ENCODE results near the gene ANKRD52.

DNA sequence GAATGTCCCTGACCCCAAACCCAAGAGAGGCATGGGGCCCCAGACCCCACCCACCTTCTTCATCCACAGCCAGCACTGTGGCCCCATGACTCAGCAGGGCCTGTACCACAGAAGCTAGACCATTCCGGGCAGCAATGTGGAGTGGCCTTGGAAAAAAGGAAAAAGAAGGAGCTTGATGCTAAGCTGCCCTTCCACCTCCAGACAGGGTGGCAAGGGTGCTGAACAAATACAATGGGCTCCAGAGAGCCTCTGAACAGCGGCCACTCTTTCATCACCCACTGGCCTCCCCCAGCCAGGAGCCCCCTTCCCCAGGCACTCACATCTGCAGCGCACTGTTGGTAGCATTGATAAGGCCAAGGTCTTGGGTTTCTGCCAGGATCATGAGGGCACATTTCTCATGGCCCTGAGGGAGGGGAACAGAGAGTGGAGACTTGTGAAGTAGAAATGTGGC is 14.4 kb downstream of the ANKRD52 start:
- TF ChIP-seq, protein P1, sequence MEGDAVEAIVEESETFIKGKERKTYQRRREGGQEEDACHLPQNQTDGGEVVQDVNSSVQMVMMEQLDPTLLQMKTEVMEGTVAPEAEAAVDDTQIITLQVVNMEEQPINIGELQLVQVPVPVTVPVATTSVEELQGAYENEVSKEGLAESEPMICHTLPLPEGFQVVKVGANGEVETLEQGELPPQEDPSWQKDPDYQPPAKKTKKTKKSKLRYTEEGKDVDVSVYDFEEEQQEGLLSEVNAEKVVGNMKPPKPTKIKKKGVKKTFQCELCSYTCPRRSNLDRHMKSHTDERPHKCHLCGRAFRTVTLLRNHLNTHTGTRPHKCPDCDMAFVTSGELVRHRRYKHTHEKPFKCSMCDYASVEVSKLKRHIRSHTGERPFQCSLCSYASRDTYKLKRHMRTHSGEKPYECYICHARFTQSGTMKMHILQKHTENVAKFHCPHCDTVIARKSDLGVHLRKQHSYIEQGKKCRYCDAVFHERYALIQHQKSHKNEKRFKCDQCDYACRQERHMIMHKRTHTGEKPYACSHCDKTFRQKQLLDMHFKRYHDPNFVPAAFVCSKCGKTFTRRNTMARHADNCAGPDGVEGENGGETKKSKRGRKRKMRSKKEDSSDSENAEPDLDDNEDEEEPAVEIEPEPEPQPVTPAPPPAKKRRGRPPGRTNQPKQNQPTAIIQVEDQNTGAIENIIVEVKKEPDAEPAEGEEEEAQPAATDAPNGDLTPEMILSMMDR (IDR thresholded peaks at IDR 0.05), result no peak
- TF ChIP-seq ZFX (IDR thresholded peaks at IDR 0.05; ENCODE audit: borderline replicate concordance), result no peak

Measured in 22Rv1 (cell line).